NCI-H128 (cell line): ENCODE data around the gene TP53AIP1.

Source experiments
- DNase-seq: peaks from one replicate; lab custom pipeline; 2025; ENCODE audit not compliant: unreplicated experiment; lab: John Stamatoyannopoulos, UW

The TP53AIP1 gene

GRCh38 chr11:128908391-128909246 is 34.1 kb downstream of the TP53AIP1 start:
- DNase-seq = no peak

- no peak for DNase-seq
Observed at GRCh38 chr11:128907585-128907984, 35.1 kb downstream of the TP53AIP1 start.

GRCh38 chr11:128906185-128907050 is 36.3 kb downstream of the TP53AIP1 start:
- no peak for DNase-seq

- no peak for DNase-seq
Observed at GRCh38 chr11:128905345-128906184, 37.1 kb downstream of the TP53AIP1 start.

GRCh38 chr11:128904656-128905344 is 37.9 kb downstream of the TP53AIP1 start:
- no peak for DNase-seq

- DNase-seq = no peak
Observed at GRCh38 chr11:128904303-128904655, 38.4 kb downstream of the TP53AIP1 start.

GRCh38 chr11:128903248-128904061 is 39.2 kb downstream of the TP53AIP1 start:
- DNase-seq = no peak

- DNase-seq = no peak
Observed at GRCh38 chr11:128902515-128903066, 40.1 kb downstream of the TP53AIP1 start.

- no peak for DNase-seq
Observed at GRCh38 chr11:128901653-128902514, 40.8 kb downstream of the TP53AIP1 start.

GRCh38 chr11:128900468-128900867 is 42.2 kb downstream of the TP53AIP1 start:
- DNase-seq = no peak

GRCh38 chr11:128898580-128899344 is 43.9 kb downstream of the TP53AIP1 start:
- no peak for DNase-seq

- DNase-seq = no peak
Observed at GRCh38 chr11:128897826-128898225, 44.8 kb downstream of the TP53AIP1 start.

- no peak for DNase-seq
Observed at GRCh38 chr11:128896356-128896755, 46.3 kb downstream of the TP53AIP1 start.

- no peak for DNase-seq
Observed at GRCh38 chr11:128895526-128895925, 47.1 kb downstream of the TP53AIP1 start.

GRCh38 chr11:128894685-128895084 is 48.0 kb downstream of the TP53AIP1 start:
- DNase-seq = no peak

- no peak for DNase-seq
Observed at GRCh38 chr11:128894286-128894681, 48.4 kb downstream of the TP53AIP1 start.

- no peak for DNase-seq
Observed at GRCh38 chr11:128893578-128894285, 48.9 kb downstream of the TP53AIP1 start.
